HCT116 (cell line): ENCODE data around the gene TSPAN14.

ENCODE experiments used
- CBX3 ChIP-seq: IDR thresholded peaks from 2 replicates; pipeline ENCODE4 v1.6.1; 2012; ENCODE audit warnings: low read depth
- ELF1 ChIP-seq: IDR thresholded peaks from 2 replicates; pipeline ENCODE4 v1.6.1; 2012; ENCODE audit warnings: low read depth, borderline replicate concordance
- EZH2 ChIP-seq: fragments of 200-600 bp; sonication (generic); IDR thresholded peaks from 2 replicates; pipeline ENCODE4 v1.6.1; 2017; ENCODE audit warnings: antibody characterized with exemption, mixed run types
- EZH2phosphoT487 ChIP-seq: fragments of 200-600 bp; IDR thresholded peaks from 2 replicates; pipeline ENCODE4 v1.6.1; 2018; ENCODE audit warnings: antibody characterized with exemption, borderline replicate concordance
- POLR2A ChIP-seq: IDR thresholded peaks from 2 replicates; pipeline ENCODE4 v1.7.0; 2011; ENCODE audit warnings: borderline replicate concordance; ENCODE audit not compliant: insufficient read depth, insufficient read length; ENCODE audit errors: extremely low read depth
- POLR2AphosphoS5 ChIP-seq: IDR thresholded peaks from 2 replicates; pipeline ENCODE4 v1.6.1; 2011; ENCODE audit warnings: mild to moderate bottlenecking, low read depth, low read length, moderate library complexity
- RAD21 ChIP-seq: IDR thresholded peaks from 2 replicates; pipeline ENCODE4 v1.6.1; 2012; ENCODE audit warnings: low read depth, mild to moderate bottlenecking
- SIN3A ChIP-seq: IDR thresholded peaks from 2 replicates; pipeline ENCODE4 v1.6.1; 2012; ENCODE audit warnings: low read depth
- SP1 ChIP-seq: IDR thresholded peaks from 2 replicates; pipeline ENCODE4 v1.6.1; 2012; ENCODE audit warnings: low read depth
- ZFX ChIP-seq: fragments of 450-650 bp; IDR thresholded peaks from 2 replicates; pipeline ENCODE4 v1.6.1; 2017
- TF ChIP-seq, protein P1 (sequence below), 3 experiments: fragments of 200-600 bp in 1 of 3; sonication (generic) in 1 of 3; IDR thresholded peaks in 2 of 3; conservative IDR thresholded peaks in 1 of 3; 2 replicates each; pipeline ENCODE4 v1.5.1; 2012 to 2017; ENCODE audit warnings: low read depth in 2 of 3, low read length in 2 of 3, antibody characterized with exemption in 1 of 3, borderline replicate concordance in 1 of 3, control low read depth in 1 of 3, mild to moderate bottlenecking in 1 of 3, mixed read lengths in 1 of 3, mixed run types in 1 of 3, moderate library complexity in 1 of 3; ENCODE audit not compliant: insufficient read depth in 1 of 3
- TF ChIP-seq, protein P2 (sequence below): IDR thresholded peaks from 2 replicates; pipeline ENCODE4 v1.6.1; 2012

DNA sequence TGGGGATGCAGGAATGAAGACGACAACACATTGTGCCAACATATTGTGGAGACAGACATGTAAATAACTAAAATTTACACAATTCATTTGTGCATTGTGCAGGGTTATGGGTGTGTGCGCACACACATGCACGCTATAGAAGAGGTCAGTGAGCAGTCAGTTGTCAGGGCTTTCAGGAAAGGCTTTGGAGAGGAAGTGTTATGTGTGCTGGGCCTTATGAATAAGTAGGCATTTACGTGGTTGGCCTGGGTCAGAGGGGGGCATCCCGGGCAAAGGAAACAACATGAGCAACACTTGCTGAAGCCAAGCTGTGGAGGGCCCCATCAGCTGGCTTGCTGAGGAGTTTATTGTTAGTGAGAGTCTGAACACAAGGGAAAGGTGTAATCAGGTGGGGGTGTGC, 41.6 kb upstream of the TSPAN14 start:
- TF ChIP-seq, protein P1, sequence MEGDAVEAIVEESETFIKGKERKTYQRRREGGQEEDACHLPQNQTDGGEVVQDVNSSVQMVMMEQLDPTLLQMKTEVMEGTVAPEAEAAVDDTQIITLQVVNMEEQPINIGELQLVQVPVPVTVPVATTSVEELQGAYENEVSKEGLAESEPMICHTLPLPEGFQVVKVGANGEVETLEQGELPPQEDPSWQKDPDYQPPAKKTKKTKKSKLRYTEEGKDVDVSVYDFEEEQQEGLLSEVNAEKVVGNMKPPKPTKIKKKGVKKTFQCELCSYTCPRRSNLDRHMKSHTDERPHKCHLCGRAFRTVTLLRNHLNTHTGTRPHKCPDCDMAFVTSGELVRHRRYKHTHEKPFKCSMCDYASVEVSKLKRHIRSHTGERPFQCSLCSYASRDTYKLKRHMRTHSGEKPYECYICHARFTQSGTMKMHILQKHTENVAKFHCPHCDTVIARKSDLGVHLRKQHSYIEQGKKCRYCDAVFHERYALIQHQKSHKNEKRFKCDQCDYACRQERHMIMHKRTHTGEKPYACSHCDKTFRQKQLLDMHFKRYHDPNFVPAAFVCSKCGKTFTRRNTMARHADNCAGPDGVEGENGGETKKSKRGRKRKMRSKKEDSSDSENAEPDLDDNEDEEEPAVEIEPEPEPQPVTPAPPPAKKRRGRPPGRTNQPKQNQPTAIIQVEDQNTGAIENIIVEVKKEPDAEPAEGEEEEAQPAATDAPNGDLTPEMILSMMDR (IDR thresholded peaks at IDR 0.05 in 2 of 3, conservative IDR thresholded peaks at IDR 0.05 in 1 of 3; ENCODE audit: borderline replicate concordance in 1 of 3, insufficient read depth in 1 of 3, low read depth in 2 of 3, low read length in 2 of 3), result no peak
- TF ChIP-seq SIN3A (no peak), POLR2A (no peak), RAD21 (no peak), EZH2 (no peak), POLR2AphosphoS5 (no peak), EZH2phosphoT487 (no peak), ZFX (no peak), ELF1 (no peak), SP1 (no peak), CBX3 (no peak)
- TF ChIP-seq, protein P2, sequence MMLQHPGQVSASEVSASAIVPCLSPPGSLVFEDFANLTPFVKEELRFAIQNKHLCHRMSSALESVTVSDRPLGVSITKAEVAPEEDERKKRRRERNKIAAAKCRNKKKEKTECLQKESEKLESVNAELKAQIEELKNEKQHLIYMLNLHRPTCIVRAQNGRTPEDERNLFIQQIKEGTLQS, result no peak
